ENCODE measurements around the gene ASB2. TPM values are rescaled to one million over a fixed set of nuclear protein-coding genes. Genes with fewer than 3 reads are reported as not detected.
A peak's percentile ranks its signal among the peaks of the same experiment; 100 is the strongest.

ASB2 gene
- total RNA-seq, 4 donors from 2014 or later, result 0.60 to 2.1 (median 1.8) TPM; not detected in 1

GRCh38 chr14:93898081-93898611, 78.2 kb downstream of the ASB2 start:
- DNase-seq (ENCODE audit: low spot score in 2 of 2), result no peak
- no peaks in the 10 kb centered on the region for H3K9me3 ChIP-seq
- H3K4me3 ChIP-seq, result no peak overlapping the region
- no peak overlapping the region for H3K27ac ChIP-seq
- H3K27me3 ChIP-seq, result peaks cover 0 to 6% of the 10 kb centered on the region in 2 donors
- 76 to 81% methylated on average over 14 to 15 of the region's 15 CpGs for WGBS, 2 donors
- peaks cover 0 to 10% (median 3%) of the 10 kb centered on the region in 4 donors for H3K4me1 ChIP-seq
- H3K36me3 ChIP-seq, result no peaks in the 10 kb centered on the region
- no peak for TF ChIP-seq EP300 (IDR thresholded peaks at IDR 0.05)
- no peak for TF ChIP-seq POLR2A (IDR thresholded peaks at IDR 0.05)
- no peak for TF ChIP-seq CTCF (IDR thresholded peaks at IDR 0.05)

GRCh38 chr14:93897476-93897845, 78.9 kb downstream of the ASB2 start:
- 75 to 89% methylated on average over 5 of the region's 5 CpGs for WGBS, 2 donors
- TF ChIP-seq EP300 (IDR thresholded peaks at IDR 0.05) (no peak), POLR2A (IDR thresholded peaks at IDR 0.05) (no peak), CTCF (IDR thresholded peaks at IDR 0.05) (no peak)

GRCh38 chr14:93895023-93895604, 81.3 kb downstream of the ASB2 start:
- H3K9me3 ChIP-seq, result no peaks in the 10 kb centered on the region
- H3K27ac ChIP-seq, result no peak overlapping the region
- H3K4me3 ChIP-seq, result no peak overlapping the region
- WGBS, 2 donors, result 88 to 91% methylated on average over 9 of the region's 9 CpGs
- H3K4me1 ChIP-seq, result peaks cover 0 to 15% (median 3%) of the 10 kb centered on the region in 4 donors
- TF ChIP-seq CTCF (IDR thresholded peaks at IDR 0.05) (no peak), POLR2A (IDR thresholded peaks at IDR 0.05) (no peak), EP300 (IDR thresholded peaks at IDR 0.05) (no peak)
- H3K27me3 ChIP-seq, result no peaks in the 10 kb centered on the region
- no peaks in the 10 kb centered on the region for H3K36me3 ChIP-seq
- no peak for DNase-seq (ENCODE audit: low spot score in 2 of 2)

More at GRCh38 chr14:93897476-93897845, 78.9 kb downstream of the ASB2 start:
- DNase-seq (ENCODE audit: low spot score in 2 of 2), result no peak
- no peak overlapping the region for H3K27ac ChIP-seq
- H3K9me3 ChIP-seq, result no peaks in the 10 kb centered on the region
- H3K27me3 ChIP-seq, result peaks cover 0 to under 1% of the 10 kb centered on the region in 2 donors
- no peak overlapping the region for H3K4me3 ChIP-seq
- peaks cover 0 to 15% (median 3%) of the 10 kb centered on the region in 4 donors for H3K4me1 ChIP-seq
- H3K36me3 ChIP-seq, result no peaks in the 10 kb centered on the region

- no peaks in the 10 kb centered on the region for H3K36me3 ChIP-seq
- 58 to 60% methylated on average over 12 of the region's 12 CpGs for WGBS, 2 donors
- TF ChIP-seq POLR2A (IDR thresholded peaks at IDR 0.05), result no peak
- TF ChIP-seq CTCF (IDR thresholded peaks at IDR 0.05), result no peak
- no peak for TF ChIP-seq EP300 (IDR thresholded peaks at IDR 0.05)
- DNase-seq (ENCODE audit: low spot score in 2 of 2), result no peak
- no peak overlapping the region for H3K4me3 ChIP-seq
- H3K9me3 ChIP-seq, result no peaks in the 10 kb centered on the region
- H3K27me3 ChIP-seq, result no peaks in the 10 kb centered on the region
- H3K4me1 ChIP-seq, result peaks cover 0 to 15% (median 3%) of the 10 kb centered on the region in 4 donors
- peak overlapping the region in 2 of 4 donors; percentile 5 to 46 for H3K27ac ChIP-seq
These were observed 82.6 kb downstream of the ASB2 start for GRCh38 chr14:93893661-93894261.

GRCh38 chr14:93892923-93893558, 83.3 kb downstream of the ASB2 start:
- Histone ChIP-seq H3K9me3 (no peaks in the 10 kb centered on the region), H3K27ac (peak overlapping the region in 2 of 4 donors; percentile 5 to 46), H3K4me3 (no peak overlapping the region), H3K27me3 (no peaks in the 10 kb centered on the region), H3K36me3 (no peaks in the 10 kb centered on the region), H3K4me1 (peaks cover 0 to 15% (median 3%) of the 10 kb centered on the region in 4 donors)
- TF ChIP-seq CTCF (IDR thresholded peaks at IDR 0.05) (peak; percentile 88 to 99 (median 98)), POLR2A (IDR thresholded peaks at IDR 0.05) (no peak), EP300 (IDR thresholded peaks at IDR 0.05) (no peak)
- DNase-seq (ENCODE audit: low spot score in 2 of 2), result peak; percentile 63 to 84
- 27 to 30% methylated on average over 13 of the region's 13 CpGs for WGBS, 2 donors
